Daoy (cell line): ENCODE results near the gene UCKL1. TPM values are rescaled to one million over a fixed set of nuclear protein-coding genes. Genes with fewer than 3 reads are reported as not detected.

Experiments used
- DNase-seq: peaks from one replicate; pipeline ENCODE4 v3.0.0-alpha.2; 2015; ENCODE audit warnings: low read depth
- total RNA-seq: library from RNA; depleted of rRNA; stranded (reverse); fragments of >200 nt; shearing (Covaris generic); gene quantifications from 2 replicates; pipeline ENCODE4 v1.2.3, GENCODE V29; 2014; rRNA removed

UCKL1 gene
- total RNA-seq, 1 experiment from 2014 or later, result 6.3 TPM

DNA sequence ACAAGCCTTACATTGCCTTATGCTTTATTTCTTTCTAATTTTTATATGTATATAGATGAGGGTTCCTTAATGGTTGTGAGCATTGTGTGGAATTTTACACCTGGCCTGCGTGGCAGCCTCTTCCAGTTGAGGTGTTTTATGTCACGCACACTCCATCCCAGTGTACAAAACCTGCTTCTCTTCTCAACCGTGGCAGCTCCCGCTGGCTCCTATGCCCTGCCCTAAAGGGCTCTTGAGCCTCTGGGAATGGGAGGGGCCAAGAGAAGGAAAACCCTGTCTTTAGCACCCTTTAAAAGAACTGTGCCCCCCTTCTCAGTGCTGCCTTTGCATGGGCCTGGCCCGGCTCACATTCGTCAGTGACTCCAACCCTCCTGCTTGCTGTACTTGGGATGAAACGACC, 65.6 kb downstream of the UCKL1 start:
- no peak for DNase-seq

- no peak for DNase-seq
Observed at GRCh38 chr20:63890201-63890576, 66.0 kb downstream of the UCKL1 start.

Other genes with a start within 250 kb of the UCKL1 start
- 25.1 and 28.2 TPM in 2 replicates for gene ARFRP1, start 248.4 kb downstream of the UCKL1 start, total RNA-seq
- 18.7 and 29.2 TPM in 2 replicates for gene ZGPAT, start 248.4 kb downstream of the UCKL1 start, total RNA-seq
- 2.4 and 3.6 TPM in 2 replicates for gene LIME1, start 219.8 kb downstream of the UCKL1 start, total RNA-seq
- 6.6 and 14.6 TPM in 2 replicates for gene SLC2A4RG, start 216.6 kb downstream of the UCKL1 start, total RNA-seq
- 3.4 and 3.5 TPM in 2 replicates for gene ZBTB46, start 125.2 kb downstream of the UCKL1 start, total RNA-seq
- gene ABHD16B, start 94.9 kb downstream of the UCKL1 start, total RNA-seq, result not detected in 2 replicates
- gene TPD52L2, start 91.1 kb downstream of the UCKL1 start, total RNA-seq, result 80.3 and 92.0 TPM in 2 replicates
- gene DNAJC5, start 61.3 kb downstream of the UCKL1 start, total RNA-seq, result 34.4 and 40.1 TPM in 2 replicates
- gene ZNF512B, start 13.5 kb upstream of the UCKL1 start, total RNA-seq, result 3.9 and 4.5 TPM in 2 replicates
- gene SAMD10, start 23.2 kb upstream of the UCKL1 start, total RNA-seq, result 0.86 and 1.2 TPM in 2 replicates
- 81.6 and 82.7 TPM in 2 replicates for gene PRPF6, start 24.7 kb upstream of the UCKL1 start, total RNA-seq
- 1.1 and 1.8 TPM in 2 replicates for gene C20orf204, start 79.8 kb upstream of the UCKL1 start, total RNA-seq
- gene SOX18, start 93.2 kb upstream of the UCKL1 start, total RNA-seq, result not detected in 2 replicates
- gene TCEA2, start 106.8 kb upstream of the UCKL1 start, total RNA-seq, result 21.7 and 26.0 TPM in 2 replicates
- 18.2 and 25.6 TPM in 2 replicates for gene RGS19, start 123.1 kb upstream of the UCKL1 start, total RNA-seq
- gene OPRL1, start 123.7 kb upstream of the UCKL1 start, total RNA-seq, result 0.33 and 0.51 TPM in 2 replicates
- gene LKAAEAR1, start 128.0 kb upstream of the UCKL1 start, total RNA-seq, result 0.95 TPM in 1 of 2 replicates, not detected in the other
- gene NPBWR2, start 151.1 kb upstream of the UCKL1 start, total RNA-seq, result not detected in 2 replicates
- 0.06 TPM in 1 of 2 replicates, not detected in the other for gene MYT1, start 208.0 kb upstream of the UCKL1 start, total RNA-seq